Astrocyte (in vitro differentiated cells and primary cell): ENCODE results near the gene ZC3H12C.

Experiments used
- CTCF ChIP-seq: IDR thresholded peaks from 2 replicates; pipeline ENCODE4 v1.5.1; 2011; ENCODE audit warnings: low read depth, mild to moderate bottlenecking, inconsistent platforms, low read length, moderate library complexity; ENCODE audit not compliant: insufficient read depth
- EZH2 ChIP-seq: IDR thresholded peaks from 2 replicates; pipeline ENCODE4 v1.6.1; 2012; ENCODE audit warnings: mild to moderate bottlenecking, low read length, inconsistent platforms; ENCODE audit not compliant: insufficient read depth

GRCh38 chr11:110074499-110074898 lies 18.7 kb upstream of the ZC3H12C start:
- no peak for TF ChIP-seq CTCF
- TF ChIP-seq EZH2: no peak
